HG02884 (cell line): ENCODE results near the gene MOB3B.

Experiments used
- ATAC-seq: cut with Tn5 transposase; IDR thresholded peaks from one replicate; pipeline ENCODE4 v1.9.1; 2021; ENCODE audit warnings: mild to moderate bottlenecking, moderate library complexity; ENCODE audit not compliant: unreplicated experiment

The MOB3B gene

GRCh38 chr9:27529316-27530278 is at the start of gene MOB3B:
Gene MOB3B (minus strand): TSS chr9:27529814. CDS start chr9:27455550, 74,264 bp downstream.
- ATAC-seq: peak; percentile 71

GRCh38 chr9:27573634-27574590 is 44.3 kb upstream of the MOB3B start:
- ATAC-seq: peak; percentile 82

GRCh38 chr9:27572918-27573633 is 43.5 kb upstream of the MOB3B start, which contains the start of gene C9orf72:
Gene C9orf72 (minus strand): TSS chr9:27573481. CDS start chr9:27567120, 6,361 bp downstream.
- peak; percentile 54 for ATAC-seq

- peak; percentile 35 for ATAC-seq
Measured at GRCh38 chr9:27572566-27572917, 42.9 kb upstream of the MOB3B start.

GRCh38 chr9:27572061-27572460 is 42.4 kb upstream of the MOB3B start:
- no peak for ATAC-seq

GRCh38 chr9:27571011-27571410 is 41.4 kb upstream of the MOB3B start:
- ATAC-seq: no peak

GRCh38 chr9:27569406-27569805 is 39.8 kb upstream of the MOB3B start:
- ATAC-seq: no peak

- no peak for ATAC-seq
Measured at GRCh38 chr9:27566118-27566517, 36.5 kb upstream of the MOB3B start.

- ATAC-seq: no peak
Measured at GRCh38 chr9:27565696-27566095, 36.1 kb upstream of the MOB3B start.

- peak; percentile 38 for ATAC-seq
Measured at GRCh38 chr9:27564670-27565069, 35.1 kb upstream of the MOB3B start.

- no peak for ATAC-seq
Measured at GRCh38 chr9:27563738-27564430, 34.3 kb upstream of the MOB3B start.

- peak; percentile 62 for ATAC-seq
Measured at GRCh38 chr9:27561685-27562084, 32.1 kb upstream of the MOB3B start.

GRCh38 chr9:27560457-27560856 is 30.8 kb upstream of the MOB3B start:
- no peak for ATAC-seq

GRCh38 chr9:27558307-27558706 is 28.7 kb upstream of the MOB3B start:
- no peak for ATAC-seq

- no peak for ATAC-seq
Measured at GRCh38 chr9:27556470-27556869, 26.9 kb upstream of the MOB3B start.

- no peak for ATAC-seq
Measured at GRCh38 chr9:27554712-27555111, 25.1 kb upstream of the MOB3B start.

- ATAC-seq: no peak
Measured at GRCh38 chr9:27549196-27549755, 19.7 kb upstream of the MOB3B start.

- peak; percentile 60 for ATAC-seq
Measured at GRCh38 chr9:27548055-27548741, 18.6 kb upstream of the MOB3B start.

- no peak for ATAC-seq
Measured at GRCh38 chr9:27545471-27545870, 15.9 kb upstream of the MOB3B start.
